Bronchial epithelial cell (primary cell): ENCODE measurements around the gene DPYD. TPM values are rescaled to one million over a fixed set of nuclear protein-coding genes. Genes with fewer than 3 reads are reported as not detected.

ENCODE experiments used
- DNase-seq: peaks from one replicate; pipeline ENCODE4 v3.0.0-alpha.2; 2010; ENCODE audit warnings: low read depth
- FAIRE-seq: peaks from 2 replicates; lab custom pipeline; 2011; peaks lifted over from hg19 to GRCh38; lab: Jason Lieb, UNC
- H3K27me3 ChIP-seq: 2 replicates; pipeline ENCODE4 v1.5.1; 2011; ENCODE audit warnings: low read length; ENCODE audit not compliant: control insufficient read depth, insufficient read depth
- H3K36me3 ChIP-seq: 2 replicates; pipeline ENCODE4 v1.5.1; 2011; ENCODE audit warnings: low read length; ENCODE audit not compliant: control insufficient read depth, insufficient read depth
- H3K4me3 ChIP-seq: 2 replicates; pipeline ENCODE4 v1.5.1; 2011; ENCODE audit warnings: mild to moderate bottlenecking, low read depth, low read length, control low read depth
- total RNA-seq: library from RNA; depleted of rRNA; stranded (reverse); fragments of >200 nt; gene quantifications from 2 replicates; pipeline ENCODE4 v1.2.1, GENCODE V29; 2014
- TF ChIP-seq, protein P1 (sequence below): IDR thresholded peaks from 2 replicates; pipeline ENCODE4 v1.5.1; 2011; ENCODE audit warnings: mild to moderate bottlenecking, moderate library complexity, low read length, control low read depth, inconsistent platforms; ENCODE audit not compliant: insufficient read depth, severe bottlenecking

DPYD gene
- total RNA-seq, 1 donor from 2014 or later, result 1.6 TPM

DNA sequence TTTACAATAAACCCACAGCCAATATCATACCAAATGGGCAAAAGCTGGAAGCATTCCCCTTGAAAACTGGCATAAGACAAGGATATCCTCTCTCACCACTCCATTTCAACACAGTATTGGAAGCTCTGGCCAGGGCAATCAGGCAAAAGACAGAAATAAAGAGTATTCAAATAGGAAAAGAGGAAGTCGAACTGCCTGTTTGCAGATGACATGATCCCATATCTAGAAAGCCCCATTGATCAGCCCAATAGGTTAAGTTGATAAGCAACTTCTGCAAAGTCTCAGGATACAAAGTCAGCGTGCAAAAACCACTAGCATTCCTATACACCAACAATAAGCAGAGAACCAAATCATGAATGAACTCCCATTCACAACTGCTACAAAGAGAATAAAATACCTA, 235.5 kb downstream of the DPYD start:
- no peak for FAIRE-seq
- TF ChIP-seq, protein P1, sequence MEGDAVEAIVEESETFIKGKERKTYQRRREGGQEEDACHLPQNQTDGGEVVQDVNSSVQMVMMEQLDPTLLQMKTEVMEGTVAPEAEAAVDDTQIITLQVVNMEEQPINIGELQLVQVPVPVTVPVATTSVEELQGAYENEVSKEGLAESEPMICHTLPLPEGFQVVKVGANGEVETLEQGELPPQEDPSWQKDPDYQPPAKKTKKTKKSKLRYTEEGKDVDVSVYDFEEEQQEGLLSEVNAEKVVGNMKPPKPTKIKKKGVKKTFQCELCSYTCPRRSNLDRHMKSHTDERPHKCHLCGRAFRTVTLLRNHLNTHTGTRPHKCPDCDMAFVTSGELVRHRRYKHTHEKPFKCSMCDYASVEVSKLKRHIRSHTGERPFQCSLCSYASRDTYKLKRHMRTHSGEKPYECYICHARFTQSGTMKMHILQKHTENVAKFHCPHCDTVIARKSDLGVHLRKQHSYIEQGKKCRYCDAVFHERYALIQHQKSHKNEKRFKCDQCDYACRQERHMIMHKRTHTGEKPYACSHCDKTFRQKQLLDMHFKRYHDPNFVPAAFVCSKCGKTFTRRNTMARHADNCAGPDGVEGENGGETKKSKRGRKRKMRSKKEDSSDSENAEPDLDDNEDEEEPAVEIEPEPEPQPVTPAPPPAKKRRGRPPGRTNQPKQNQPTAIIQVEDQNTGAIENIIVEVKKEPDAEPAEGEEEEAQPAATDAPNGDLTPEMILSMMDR, result no peak

DNA sequence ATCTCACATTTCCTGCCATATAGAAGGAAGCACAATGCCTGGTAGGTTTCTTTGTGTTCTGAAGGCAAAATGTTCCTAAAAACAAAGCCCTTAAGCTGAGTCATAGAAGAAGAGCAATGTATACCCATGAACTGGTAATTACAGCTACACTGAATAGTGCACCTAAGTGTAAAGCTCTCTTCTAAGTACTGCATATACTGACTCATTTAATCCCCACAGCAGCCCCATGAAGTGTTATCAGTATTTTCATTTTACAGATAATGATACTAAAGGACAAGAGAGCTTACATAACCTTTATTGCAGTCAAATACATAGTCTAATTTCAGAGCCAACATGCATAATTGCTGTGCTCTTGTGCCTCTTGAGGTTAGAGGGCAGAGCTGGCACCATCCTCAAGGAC, 239.9 kb downstream of the DPYD start:
- H3K36me3 ChIP-seq, result no peaks in the 10 kb centered on the region
- no peaks in the 10 kb centered on the region for H3K27me3 ChIP-seq
- FAIRE-seq (no peak), DNase-seq (peak; percentile 13)
- TF ChIP-seq, protein P1, result no peak
- H3K4me3 ChIP-seq, result no peak overlapping the region

More for the DNA sequence above, 235.5 kb downstream of the DPYD start:
- H3K36me3 ChIP-seq, result no peaks in the 10 kb centered on the region
- H3K4me3 ChIP-seq, result no peak overlapping the region
- H3K27me3 ChIP-seq, result no peaks in the 10 kb centered on the region
- DNase-seq, result no peak

- DNase-seq, result no peak
Observed at GRCh38 chr1:97680470-97680869, 240.4 kb downstream of the DPYD start.

DNA sequence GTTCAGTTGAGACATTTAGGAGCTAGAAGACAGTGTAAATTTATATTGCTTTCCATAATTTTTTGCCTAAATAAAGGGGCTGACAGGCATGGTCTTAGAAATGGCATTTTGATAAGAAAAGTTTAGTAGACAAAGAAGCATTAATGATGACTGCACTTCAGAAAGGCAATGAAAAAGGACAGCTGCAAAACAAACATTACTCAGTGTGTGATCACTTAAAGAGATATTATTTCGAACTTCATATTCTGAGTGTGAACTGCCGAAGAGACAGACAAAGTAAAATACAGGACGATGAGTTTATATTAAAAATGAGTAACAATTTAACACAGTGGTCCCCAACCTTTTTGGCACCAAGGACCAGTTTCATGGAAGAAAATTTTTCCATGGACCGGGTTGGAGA, 243.1 kb downstream of the DPYD start:
- Histone ChIP-seq H3K36me3 (no peaks in the 10 kb centered on the region), H3K27me3 (no peaks in the 10 kb centered on the region), H3K4me3 (no peak overlapping the region)
- peak; percentile 12 for DNase-seq
- TF ChIP-seq, protein P1, result no peak
- FAIRE-seq, result no peak

More at GRCh38 chr1:97680470-97680869, 240.4 kb downstream of the DPYD start:
- H3K36me3 ChIP-seq, result no peaks in the 10 kb centered on the region
- no peak overlapping the region for H3K4me3 ChIP-seq
- H3K27me3 ChIP-seq, result no peaks in the 10 kb centered on the region
- TF ChIP-seq, protein P1, result no peak
- FAIRE-seq, result no peak

- no peak for FAIRE-seq
- DNase-seq, result no peak
- Histone ChIP-seq H3K36me3 (no peaks in the 10 kb centered on the region), H3K4me3 (no peak overlapping the region), H3K27me3 (no peaks in the 10 kb centered on the region)
- TF ChIP-seq, protein P1, result no peak
Observed at GRCh38 chr1:97674517-97674916, 246.3 kb downstream of the DPYD start.

GRCh38 chr1:97668945-97669344, 251.9 kb downstream of the DPYD start:
- peak; percentile 53 for DNase-seq
- FAIRE-seq, result no peak
- H3K4me3 ChIP-seq, result no peak overlapping the region
- no peaks in the 10 kb centered on the region for H3K36me3 ChIP-seq
- TF ChIP-seq, protein P1, result peak; percentile 17
- H3K27me3 ChIP-seq, result no peaks in the 10 kb centered on the region
